OCI-LY1 (cell line): ENCODE data around the gene ERMARD.

Source experiments
- H2AFZ ChIP-seq: fragments of 200-600 bp; sonication (generic), shearing (Covaris generic); 2 replicates; pipeline ENCODE4 v1.6.0; 2014; ENCODE audit warnings: antibody characterized with exemption, mild to moderate bottlenecking, low read length
- H3F3A ChIP-seq: fragments of 200-600 bp; sonication (generic), shearing (Covaris generic); 2 replicates; pipeline ENCODE4 v1.6.0; 2014; ENCODE audit warnings: mild to moderate bottlenecking, antibody characterized with exemption, low read length, moderate library complexity; ENCODE audit not compliant: insufficient read depth
- H3K27ac ChIP-seq: fragments of 200-600 bp; sonication (generic); 2 replicates; pipeline ENCODE4 v1.5.1; 2014; ENCODE audit warnings: low read length, mixed run types, mild to moderate bottlenecking, low read depth; ENCODE audit not compliant: poor library complexity, severe bottlenecking
- H3K27me3 ChIP-seq: fragments of 200-600 bp; sonication (generic); 2 replicates; pipeline ENCODE4 v1.6.0; 2014; ENCODE audit warnings: antibody characterized with exemption, mild to moderate bottlenecking, low read length, moderate library complexity; ENCODE audit not compliant: insufficient read depth
- H3K36me3 ChIP-seq: fragments of 200-600 bp; sonication (generic); 2 replicates; pipeline ENCODE4 v1.6.1; 2014; ENCODE audit warnings: mild to moderate bottlenecking, antibody characterized with exemption, low read length, moderate library complexity, mixed read lengths; ENCODE audit not compliant: insufficient read depth
- H3K4me1 ChIP-seq: fragments of 200-600 bp; sonication (generic); 2 replicates; pipeline ENCODE4 v1.5.1; 2014; ENCODE audit warnings: mild to moderate bottlenecking, low read length, moderate library complexity; ENCODE audit not compliant: insufficient read depth, severe bottlenecking
- H3K4me2 ChIP-seq: fragments of 200-600 bp; sonication (generic), shearing (Covaris generic); 2 replicates; pipeline ENCODE4 v1.6.1; 2014; ENCODE audit warnings: low read length
- H3K4me3 ChIP-seq: fragments of 200-600 bp; sonication (generic); 2 replicates; pipeline ENCODE4 v1.5.1; 2014; ENCODE audit warnings: low read length, low read depth, mild to moderate bottlenecking, mixed read lengths; ENCODE audit not compliant: poor library complexity, severe bottlenecking
- H3K79me2 ChIP-seq: fragments of 200-600 bp; shearing (Covaris generic); 2 replicates; pipeline ENCODE4 v1.6.1; 2016; ENCODE audit warnings: mixed run types, low read length, mixed read lengths; ENCODE audit not compliant: insufficient read depth
- H3K9ac ChIP-seq: fragments of 200-600 bp; sonication (generic), shearing (Covaris generic); 2 replicates; pipeline ENCODE4 v1.6.1; 2014; ENCODE audit warnings: mild to moderate bottlenecking, low read length, mixed read lengths
- H3K9me2 ChIP-seq: fragments of 200-600 bp; sonication (generic), shearing (Covaris generic); 2 replicates; pipeline ENCODE4 v1.6.1; 2014; ENCODE audit warnings: low read depth, mild to moderate bottlenecking, low read length, mixed read lengths
- H3K9me3 ChIP-seq: fragments of 200-600 bp; shearing (Covaris generic); 2 replicates; pipeline ENCODE4 v1.6.1; 2014; ENCODE audit warnings: low read length, mixed read lengths
- H4K20me1 ChIP-seq: fragments of 200-600 bp; sonication (generic), shearing (Covaris generic); 2 replicates; pipeline ENCODE4 v1.6.0; 2016; ENCODE audit warnings: mild to moderate bottlenecking, low read length; ENCODE audit not compliant: insufficient read depth
- EZH2 ChIP-seq: fragments of 200-600 bp; sonication (generic), shearing (Covaris generic); IDR thresholded peaks from 2 replicates; pipeline ENCODE4 v1.8.0; 2017; ENCODE audit warnings: borderline replicate concordance, mixed run types, mild to moderate bottlenecking, antibody characterized with exemption, low read length, moderate library complexity, mixed read lengths
- TF ChIP-seq, protein P1 (sequence below): fragments of 200-600 bp; sonication (generic), shearing (Covaris generic); IDR thresholded peaks from 2 replicates; pipeline ENCODE4 v1.5.1; 2017; ENCODE audit warnings: mild to moderate bottlenecking, antibody characterized with exemption, low read length, moderate library complexity, mixed read lengths

Gene ERMARD

GRCh38 chr6:169751242-169752073 lies at the start of gene ERMARD, which contains the start of gene DYNLT2:
TSS of gene ERMARD (plus strand) at chr6:169751622. CDS start at chr6:169751658, 36 bp downstream.
TSS of gene DYNLT2 (minus strand) at chr6:169751572. CDS start at chr6:169751458, 114 bp downstream.
- Histone ChIP-seq H3K9me2 (no peaks in the 10 kb centered on the region), H3K36me3 (peaks cover 10% of the 10 kb centered on the region), H3K79me2 (peaks cover 9% of the 10 kb centered on the region), H3K4me1 (peaks cover 26% of the 10 kb centered on the region), H3K9ac (peak within 1 kb of the TSS; percentile 85), H3K9me3 (peaks cover 8% of the 10 kb centered on the region; the same call in 1 of the 2 replicates), H3K4me3 (peak within 1 kb of the TSS; percentile 78), H2AFZ (no peak within 1 kb of the TSS), H3K27me3 (no peaks in the 10 kb centered on the region), H3K4me2 (peak within 1 kb of the TSS; percentile 97), H4K20me1 (no peaks in the 10 kb centered on the region), H3K27ac (peak within 1 kb of the TSS; percentile 60), H3F3A (no peaks in the 10 kb centered on the region)
- TF ChIP-seq, protein P1, sequence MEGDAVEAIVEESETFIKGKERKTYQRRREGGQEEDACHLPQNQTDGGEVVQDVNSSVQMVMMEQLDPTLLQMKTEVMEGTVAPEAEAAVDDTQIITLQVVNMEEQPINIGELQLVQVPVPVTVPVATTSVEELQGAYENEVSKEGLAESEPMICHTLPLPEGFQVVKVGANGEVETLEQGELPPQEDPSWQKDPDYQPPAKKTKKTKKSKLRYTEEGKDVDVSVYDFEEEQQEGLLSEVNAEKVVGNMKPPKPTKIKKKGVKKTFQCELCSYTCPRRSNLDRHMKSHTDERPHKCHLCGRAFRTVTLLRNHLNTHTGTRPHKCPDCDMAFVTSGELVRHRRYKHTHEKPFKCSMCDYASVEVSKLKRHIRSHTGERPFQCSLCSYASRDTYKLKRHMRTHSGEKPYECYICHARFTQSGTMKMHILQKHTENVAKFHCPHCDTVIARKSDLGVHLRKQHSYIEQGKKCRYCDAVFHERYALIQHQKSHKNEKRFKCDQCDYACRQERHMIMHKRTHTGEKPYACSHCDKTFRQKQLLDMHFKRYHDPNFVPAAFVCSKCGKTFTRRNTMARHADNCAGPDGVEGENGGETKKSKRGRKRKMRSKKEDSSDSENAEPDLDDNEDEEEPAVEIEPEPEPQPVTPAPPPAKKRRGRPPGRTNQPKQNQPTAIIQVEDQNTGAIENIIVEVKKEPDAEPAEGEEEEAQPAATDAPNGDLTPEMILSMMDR: no peak
- no peak for TF ChIP-seq EZH2

GRCh38 chr6:169701954-169702839 lies 49.2 kb upstream of the ERMARD start, which contains the start of the genes C6orf120 and WDR27:
TSS of gene C6orf120 (plus strand) at chr6:169702126. CDS start at chr6:169702460, 334 bp downstream.
TSS of gene WDR27 (minus strand) at chr6:169702029. CDS start at chr6:169689005, 13,024 bp downstream.
- peak within 1 kb of the TSS; percentile 37 for H3K27ac ChIP-seq
- no peaks in the 10 kb centered on the region for H3K9me3 ChIP-seq
- H3K27me3 ChIP-seq: no peaks in the 10 kb centered on the region
- peak within 1 kb of the TSS; percentile 89 for H3K9ac ChIP-seq
- no peaks in the 10 kb centered on the region for H3F3A ChIP-seq
- H4K20me1 ChIP-seq: no peaks in the 10 kb centered on the region
- H3K4me2 ChIP-seq: peak within 1 kb of the TSS; percentile 74
- H2AFZ ChIP-seq: no peak within 1 kb of the TSS
- peaks cover 32% of the 10 kb centered on the region for H3K36me3 ChIP-seq
- no peaks in the 10 kb centered on the region for H3K9me2 ChIP-seq
- peak within 1 kb of the TSS; percentile 91 for H3K4me3 ChIP-seq
- TF ChIP-seq EZH2: no peak
- TF ChIP-seq, protein P1: no peak
- peaks cover 60% of the 10 kb centered on the region for H3K4me1 ChIP-seq
- H3K79me2 ChIP-seq: peaks cover 34% of the 10 kb centered on the region

GRCh38 chr6:169702840-169703246 lies 48.6 kb upstream of the ERMARD start:
- TF ChIP-seq, protein P1: no peak
- TF ChIP-seq EZH2: no peak
- no peaks in the 10 kb centered on the region for H3K27me3 ChIP-seq
- H3K4me3 ChIP-seq: peak overlapping the region; percentile 91
- peak overlapping the region; percentile 37 for H3K27ac ChIP-seq
- H3K9ac ChIP-seq: peak overlapping the region; percentile 89
- H3K36me3 ChIP-seq: peaks cover 32% of the 10 kb centered on the region
- peaks cover 67% of the 10 kb centered on the region for H3K4me1 ChIP-seq
- no peaks in the 10 kb centered on the region for H4K20me1 ChIP-seq
- H3K79me2 ChIP-seq: peaks cover 34% of the 10 kb centered on the region
- no peak overlapping the region for H2AFZ ChIP-seq
- H3K9me3 ChIP-seq: no peaks in the 10 kb centered on the region
- 0 out of 2 replicates have a peak, but pooled peaks cover 1% of the 10 kb centered on the region for H3F3A ChIP-seq
- peak overlapping the region; percentile 74 for H3K4me2 ChIP-seq
- H3K9me2 ChIP-seq: no peaks in the 10 kb centered on the region
